Astrocyte (in vitro differentiated cells and primary cell): ENCODE data around the gene KRT86. TPM values are rescaled to one million over a fixed set of nuclear protein-coding genes. Genes with fewer than 3 reads are reported as not detected.
A peak's percentile ranks its signal among the peaks of the same experiment; 100 is the strongest.
"Not testable (repeated sequence)": the region's sequence is repeated elsewhere in the genome, so short reads cannot be mapped to it uniquely, and the experiment has no call there.

Source experiments
- DNase-seq: peaks from one replicate; pipeline ENCODE4 v3.0.0-alpha.2; 2010; ENCODE audit warnings: low read depth
- FAIRE-seq: peaks from 2 replicates; lab custom pipeline; 2011; peaks lifted over from hg19 to GRCh38; lab: Jason Lieb, UNC
- H2AFZ ChIP-seq: 2 replicates; pipeline ENCODE4 v1.6.0; 2012; ENCODE audit warnings: low read depth, low read length, inconsistent platforms
- H3K27ac ChIP-seq: 2 replicates; pipeline ENCODE4 v1.5.1; 2011; ENCODE audit warnings: low read depth, low read length, inconsistent platforms
- H3K27me3 ChIP-seq: 2 replicates; pipeline ENCODE4 v1.6.0; 2011; ENCODE audit warnings: low read length, inconsistent platforms; ENCODE audit not compliant: insufficient read depth
- H3K36me3 ChIP-seq: 2 replicates; pipeline ENCODE4 v1.5.1; 2011; ENCODE audit warnings: low read length, inconsistent platforms; ENCODE audit not compliant: insufficient read depth
- H3K4me1 ChIP-seq: 2 replicates; pipeline ENCODE4 v1.5.1; 2011; ENCODE audit warnings: low read length, inconsistent platforms; ENCODE audit not compliant: insufficient read depth
- H3K4me2 ChIP-seq: 2 replicates; pipeline ENCODE4 v1.6.0; 2012; ENCODE audit warnings: low read length, inconsistent platforms
- H3K4me3 ChIP-seq: 2 replicates; pipeline ENCODE4 v1.5.1; 2011; ENCODE audit warnings: low read depth, mild to moderate bottlenecking, low read length, inconsistent platforms; ENCODE audit not compliant: insufficient read depth
- H3K79me2 ChIP-seq: 2 replicates; pipeline ENCODE4 v1.6.0; 2012; ENCODE audit warnings: mild to moderate bottlenecking, low read length, inconsistent platforms; ENCODE audit not compliant: insufficient read depth
- H3K9ac ChIP-seq: 2 replicates; pipeline ENCODE4 v1.6.0; 2012; ENCODE audit warnings: mild to moderate bottlenecking, low read length, inconsistent platforms
- H3K9me3 ChIP-seq: 2 replicates; pipeline ENCODE4 v1.5.1; 2012; ENCODE audit warnings: low read depth, mild to moderate bottlenecking, low read length, inconsistent platforms; ENCODE audit not compliant: insufficient read depth
- H4K20me1 ChIP-seq: 2 replicates; pipeline ENCODE4 v1.6.0; 2012; ENCODE audit warnings: low read length, inconsistent platforms; ENCODE audit not compliant: insufficient read depth
- H3K27ac Mint-ChIP-seq: one replicate; pipeline ENCODE4 v1.8.0; 2021; ENCODE audit warnings: mild to moderate bottlenecking, mixed read lengths; ENCODE audit not compliant: unreplicated experiment
- H3K27me3 Mint-ChIP-seq: one replicate; pipeline ENCODE4 v1.8.0; 2021; ENCODE audit warnings: low read depth, mixed read lengths; ENCODE audit not compliant: unreplicated experiment
- H3K36me3 Mint-ChIP-seq: one replicate; pipeline ENCODE4 v1.8.0; 2021; ENCODE audit warnings: low read depth, mixed read lengths; ENCODE audit not compliant: unreplicated experiment
- H3K4me1 Mint-ChIP-seq: one replicate; pipeline ENCODE4 v1.8.0; 2021; ENCODE audit warnings: low read depth, mixed read lengths; ENCODE audit not compliant: unreplicated experiment
- H3K4me3 Mint-ChIP-seq: one replicate; pipeline ENCODE4 v1.8.0; 2021; ENCODE audit warnings: mild to moderate bottlenecking, moderate library complexity, mixed read lengths; ENCODE audit not compliant: unreplicated experiment
- H3K9me3 Mint-ChIP-seq: one replicate; pipeline ENCODE4 v1.8.0; 2021; ENCODE audit warnings: mild to moderate bottlenecking, mixed read lengths; ENCODE audit not compliant: unreplicated experiment
- CTCF ChIP-seq: IDR thresholded peaks from 2 replicates; pipeline ENCODE4 v1.5.1; 2011; ENCODE audit warnings: low read depth, mild to moderate bottlenecking, inconsistent platforms, low read length, moderate library complexity; ENCODE audit not compliant: insufficient read depth
- EZH2 ChIP-seq: IDR thresholded peaks from 2 replicates; pipeline ENCODE4 v1.6.1; 2012; ENCODE audit warnings: mild to moderate bottlenecking, low read length, inconsistent platforms; ENCODE audit not compliant: insufficient read depth
- total RNA-seq: library from RNA; stranded (reverse); gene quantifications from 2 replicates; pipeline ENCODE4 v1.2.1, GENCODE V29; 2021

KRT86 gene
- total RNA-seq, 1 donor from 2014 or later, result 0.43 TPM

GRCh38 chr12:52255926-52256583 lies 18.4 kb upstream of the KRT86 start:
- Mint-ChIP-seq H3K36me3 (peaks cover 5% of the 10 kb centered on the region), H3K27ac (no peak overlapping the region), H3K4me1 (peaks cover 11% of the 10 kb centered on the region), H3K27me3 (peaks cover 85% of the 10 kb centered on the region), H3K9me3 (peaks cover 5% of the 10 kb centered on the region), H3K4me3 (no peak overlapping the region)
- Histone ChIP-seq H4K20me1 (no peaks in the 10 kb centered on the region), H3K27me3 (peaks cover 34% of the 10 kb centered on the region), H3K4me2 (no peak overlapping the region), H3K4me3 (no peak overlapping the region), H3K79me2 (no peaks in the 10 kb centered on the region), H3K9ac (no peak overlapping the region), H3K4me1 (peaks cover 9% of the 10 kb centered on the region), H2AFZ (no peak overlapping the region), H3K27ac (no peak overlapping the region), H3K36me3 (no peaks in the 10 kb centered on the region), H3K9me3 (no peaks in the 10 kb centered on the region)
- FAIRE-seq (no peak), DNase-seq (no peak)
- TF ChIP-seq CTCF (no peak), EZH2 (no peak)

GRCh38 chr12:52256584-52256935 lies 17.9 kb upstream of the KRT86 start:
- Histone ChIP-seq H3K9me3 (no peaks in the 10 kb centered on the region), H2AFZ (no peak overlapping the region), H3K4me1 (peaks cover 13% of the 10 kb centered on the region), H3K79me2 (no peaks in the 10 kb centered on the region), H3K36me3 (no peaks in the 10 kb centered on the region), H3K9ac (no peak overlapping the region), H4K20me1 (no peaks in the 10 kb centered on the region), H3K4me3 (no peak overlapping the region), H3K4me2 (no peak overlapping the region), H3K27me3 (peaks cover 34% of the 10 kb centered on the region), H3K27ac (no peak overlapping the region)
- H3K27me3 Mint-ChIP-seq, result peaks cover 86% of the 10 kb centered on the region
- no peak for TF ChIP-seq EZH2
- no peak for TF ChIP-seq CTCF
- peaks cover 5% of the 10 kb centered on the region for H3K36me3 Mint-ChIP-seq
- peaks cover 7% of the 10 kb centered on the region for H3K9me3 Mint-ChIP-seq
- no peak overlapping the region for H3K27ac Mint-ChIP-seq
- peaks cover 12% of the 10 kb centered on the region for H3K4me1 Mint-ChIP-seq
- FAIRE-seq (no peak), DNase-seq (no peak)
- no peak overlapping the region for H3K4me3 Mint-ChIP-seq

GRCh38 chr12:52257074-52257551 lies 17.3 kb upstream of the KRT86 start:
- H3K9ac ChIP-seq, result no peak overlapping the region
- FAIRE-seq (no peak), DNase-seq (no peak)
- Mint-ChIP-seq H3K27ac (no peak overlapping the region), H3K27me3 (peaks cover 82% of the 10 kb centered on the region), H3K4me1 (peaks cover 12% of the 10 kb centered on the region), H3K4me3 (no peak overlapping the region), H3K9me3 (peaks cover 7% of the 10 kb centered on the region), H3K36me3 (peaks cover 5% of the 10 kb centered on the region)
- H2AFZ ChIP-seq, result no peak overlapping the region
- no peak overlapping the region for H3K4me3 ChIP-seq
- H3K27ac ChIP-seq, result no peak overlapping the region
- H3K4me2 ChIP-seq, result no peak overlapping the region
- no peaks in the 10 kb centered on the region for H3K79me2 ChIP-seq
- H3K4me1 ChIP-seq, result peaks cover 13% of the 10 kb centered on the region
- TF ChIP-seq EZH2 (no peak), CTCF (no peak)
- peaks cover 34% of the 10 kb centered on the region for H3K27me3 ChIP-seq
- no peaks in the 10 kb centered on the region for H3K9me3 ChIP-seq
- H3K36me3 ChIP-seq, result no peaks in the 10 kb centered on the region
- no peaks in the 10 kb centered on the region for H4K20me1 ChIP-seq

- not testable (repeated sequence) for H3K4me3 Mint-ChIP-seq, H3K27ac Mint-ChIP-seq, H3K36me3 ChIP-seq, H3K9me3 ChIP-seq, H2AFZ ChIP-seq, H3K27ac ChIP-seq, H3K9me3 Mint-ChIP-seq, H3K4me3 ChIP-seq, H3K36me3 Mint-ChIP-seq, H3K9ac ChIP-seq, H4K20me1 ChIP-seq, DNase-seq, FAIRE-seq, H3K79me2 ChIP-seq
- Mint-ChIP-seq H3K27me3 (peaks cover 83% of the 10 kb centered on the region), H3K4me1 (peaks cover 12% of the 10 kb centered on the region)
- H3K27me3 ChIP-seq, result peaks cover 34% of the 10 kb centered on the region
- H3K4me1 ChIP-seq, result peaks cover 13% of the 10 kb centered on the region
- H3K4me2 ChIP-seq, result peak overlapping the region; percentile 79
These were observed 16.5 kb upstream of the KRT86 start for GRCh38 chr12:52257922-52258321.
